Karpas-422 (cell line): Measurements from ENCODE around the gene NGF. TPM values are rescaled to one million over a fixed set of nuclear protein-coding genes. Genes with fewer than 3 reads are reported as not detected.

ENCODE experiments used
- DNase-seq: peaks from one replicate; pipeline ENCODE4 v3.0.0-alpha.2; 2015
- H2AFZ ChIP-seq: fragments of 200-600 bp; sonication (generic); 2 replicates; pipeline ENCODE4 v1.6.1; 2014; ENCODE audit warnings: antibody characterized with exemption, low read length, mixed read lengths
- H3K27ac ChIP-seq: fragments of 200-600 bp; sonication (generic); 2 replicates; pipeline ENCODE4 v1.5.1; 2014; ENCODE audit warnings: mild to moderate bottlenecking, low read length, moderate library complexity
- H3K27me3 ChIP-seq: fragments of 200-600 bp; sonication (generic); 2 replicates; pipeline ENCODE4 v1.6.1; 2014; ENCODE audit warnings: low read length, mixed read lengths
- H3K36me3 ChIP-seq: fragments of 200-600 bp; sonication (generic); 2 replicates; pipeline ENCODE4 v1.6.1; 2014; ENCODE audit warnings: low read length, mixed read lengths; ENCODE audit not compliant: insufficient read depth
- H3K4me1 ChIP-seq: fragments of 200-600 bp; sonication (generic); 2 replicates; pipeline ENCODE4 v1.6.1; 2014; ENCODE audit warnings: mild to moderate bottlenecking, low read length, mixed read lengths
- H3K4me2 ChIP-seq: fragments of 200-600 bp; sonication (generic); 2 replicates; pipeline ENCODE4 v1.6.1; 2014; ENCODE audit warnings: low read length, low read depth, mild to moderate bottlenecking; ENCODE audit not compliant: poor library complexity, severe bottlenecking
- H3K4me3 ChIP-seq: fragments of 200-600 bp; sonication (generic); 2 replicates; pipeline ENCODE4 v1.5.1; 2014; ENCODE audit warnings: mild to moderate bottlenecking, antibody characterized with exemption, low read length, mixed read lengths
- H3K79me2 ChIP-seq: fragments of 200-600 bp; sonication (generic); 2 replicates; pipeline ENCODE4 v1.6.1; 2014; ENCODE audit warnings: mild to moderate bottlenecking, low read length, mixed read lengths
- H3K9ac ChIP-seq: fragments of 200-600 bp; sonication (generic); 2 replicates; pipeline ENCODE4 v1.6.0; 2014; ENCODE audit warnings: low read length
- H3K9me2 ChIP-seq: fragments of 200-600 bp; sonication (generic), shearing (Covaris generic); replicated peaks from 2 replicates; pipeline ENCODE4 v1.6.0; 2014; ENCODE audit warnings: mild to moderate bottlenecking, low read length, moderate library complexity; ENCODE audit not compliant: insufficient read depth
- H3K9me3 ChIP-seq: fragments of 300-700, 200-600 bp; sonication (generic); 2 replicates; pipeline ENCODE4 v1.6.1; 2014; ENCODE audit warnings: low read length, mixed read lengths
- H4K20me1 ChIP-seq: fragments of 200-600 bp; sonication (generic); 2 replicates; pipeline ENCODE4 v1.6.1; 2014; ENCODE audit warnings: mild to moderate bottlenecking, antibody characterized with exemption, low read length, low read depth; ENCODE audit not compliant: insufficient read depth
- total RNA-seq: library from RNA; depleted of rRNA; stranded (reverse); fragments of >200 nt; shearing (Covaris generic); gene quantifications from 2 replicates; pipeline ENCODE4 v1.2.3, GENCODE V29; 2014; ENCODE audit warnings: low replicate concordance

Gene NGF
- total RNA-seq, 1 experiment from 2014 or later = not detected

DNA sequence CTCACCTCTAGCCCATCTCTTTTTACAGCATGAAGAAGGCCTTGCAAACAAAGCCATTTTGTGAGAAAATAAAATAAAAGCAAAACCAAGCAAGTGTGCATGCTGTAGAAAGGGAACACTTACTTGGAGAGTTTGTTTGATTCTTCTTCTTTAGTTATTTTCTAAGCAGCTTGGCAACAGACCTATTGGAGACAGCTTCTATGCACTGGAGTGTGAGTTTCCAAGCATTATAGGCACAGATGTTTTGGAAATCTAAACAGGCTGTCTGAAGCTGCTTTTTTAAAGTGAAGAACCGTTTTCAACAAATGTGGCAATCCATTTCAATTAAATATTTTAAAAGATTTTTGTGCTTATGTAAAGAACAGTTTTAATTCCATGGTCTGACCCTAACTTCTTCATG lies 76.6 kb downstream of the NGF start:
- DNase-seq = no peak
- H3K4me2 ChIP-seq = no peak overlapping the region
- no peaks in the 10 kb centered on the region for H3K36me3 ChIP-seq
- no peaks in the 10 kb centered on the region for H4K20me1 ChIP-seq
- peaks cover 5% of the 10 kb centered on the region for H3K9me3 ChIP-seq
- H3K9ac ChIP-seq = no peak overlapping the region
- H3K79me2 ChIP-seq = no peaks in the 10 kb centered on the region
- no peaks in the 10 kb centered on the region for H3K27me3 ChIP-seq
- H3K27ac ChIP-seq = no peak overlapping the region
- H3K9me2 ChIP-seq = no peaks in the 10 kb centered on the region
- no peaks in the 10 kb centered on the region for H3K4me1 ChIP-seq
- no peak overlapping the region for H2AFZ ChIP-seq
- no peak overlapping the region for H3K4me3 ChIP-seq

DNA sequence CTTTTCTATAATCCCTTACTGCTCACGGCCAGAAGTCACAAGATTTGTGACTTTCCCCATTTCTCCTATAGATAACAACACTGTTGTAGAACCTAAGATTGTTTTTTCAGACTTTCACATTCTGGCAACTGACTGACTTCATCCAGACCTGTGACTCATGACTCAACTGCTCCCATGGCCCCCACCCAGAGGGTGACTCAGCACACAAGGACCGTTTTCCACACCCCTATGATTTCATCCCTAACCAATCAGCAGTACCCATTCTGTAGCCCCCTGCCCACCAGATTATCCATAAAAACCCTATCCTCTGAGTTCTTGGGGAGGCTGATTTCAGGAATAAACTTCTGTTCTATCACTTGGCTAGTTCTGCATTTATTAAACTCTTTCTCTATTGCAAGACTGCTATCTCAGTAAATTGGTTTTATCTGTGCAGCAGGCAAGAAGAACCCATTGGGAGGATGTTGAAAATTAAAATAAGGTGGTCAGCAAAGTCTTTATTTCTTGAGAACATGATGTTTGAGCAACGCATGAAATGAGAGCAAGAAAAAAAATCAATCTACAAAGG lies 79.7 kb downstream of the NGF start:
- no peak overlapping the region for H3K27ac ChIP-seq
- H4K20me1 ChIP-seq = no peaks in the 10 kb centered on the region
- peaks cover 5% of the 10 kb centered on the region for H3K9me3 ChIP-seq
- DNase-seq = no peak
- no peak overlapping the region for H3K9ac ChIP-seq
- no peak overlapping the region for H3K4me3 ChIP-seq
- H3K79me2 ChIP-seq = no peaks in the 10 kb centered on the region
- H3K4me1 ChIP-seq = no peaks in the 10 kb centered on the region
- no peak overlapping the region for H2AFZ ChIP-seq
- no peaks in the 10 kb centered on the region for H3K27me3 ChIP-seq
- no peaks in the 10 kb centered on the region for H3K36me3 ChIP-seq
- H3K4me2 ChIP-seq = no peak overlapping the region
- no peaks in the 10 kb centered on the region for H3K9me2 ChIP-seq

DNA sequence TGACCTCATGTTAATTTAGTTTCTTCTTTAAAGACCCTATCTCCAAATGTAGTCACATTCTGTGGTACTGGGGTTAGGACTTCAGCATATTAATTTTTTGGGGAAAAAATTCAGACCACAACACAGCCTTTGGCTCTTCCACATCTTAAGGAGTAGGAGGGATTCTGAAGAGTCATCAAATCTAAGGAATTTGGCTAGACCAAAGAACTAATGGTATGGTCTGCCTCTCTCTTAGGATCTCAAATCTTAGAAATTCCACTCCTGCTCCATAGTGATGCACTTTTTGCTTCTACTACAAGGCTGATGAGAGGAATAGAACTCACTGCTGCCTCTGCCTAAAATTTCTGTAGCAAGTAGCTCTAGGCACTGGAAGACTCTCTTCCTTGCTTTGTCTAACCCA lies 80.5 kb downstream of the NGF start:
- no peak for DNase-seq
- Histone ChIP-seq H3K9me3 (peaks cover 5% of the 10 kb centered on the region), H3K4me1 (no peaks in the 10 kb centered on the region), H3K36me3 (no peaks in the 10 kb centered on the region), H3K9ac (no peak overlapping the region), H3K9me2 (no peaks in the 10 kb centered on the region), H2AFZ (no peak overlapping the region), H3K79me2 (no peaks in the 10 kb centered on the region), H3K4me2 (no peak overlapping the region), H4K20me1 (no peaks in the 10 kb centered on the region), H3K27ac (no peak overlapping the region), H3K27me3 (no peaks in the 10 kb centered on the region), H3K4me3 (no peak overlapping the region)

DNA sequence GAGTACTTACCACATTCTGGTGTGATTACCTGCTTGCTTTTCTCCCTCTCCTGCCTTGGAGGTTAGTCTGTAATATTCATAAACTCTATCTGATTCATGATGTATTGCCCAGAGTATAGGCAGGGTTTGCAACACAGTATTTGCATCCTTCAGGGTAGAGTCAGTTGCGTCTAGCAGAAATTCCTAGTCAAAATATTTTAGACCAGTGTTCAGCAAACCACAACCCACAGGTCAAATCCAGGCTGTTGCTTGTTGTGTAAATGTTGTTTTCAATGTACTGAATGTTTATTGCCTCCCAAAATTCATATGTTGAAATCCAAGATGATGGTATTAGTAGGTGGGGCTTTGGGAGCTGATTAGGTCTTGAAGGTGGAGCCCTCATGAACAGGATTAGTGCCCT lies 82.9 kb downstream of the NGF start:
- H3K4me3 ChIP-seq = no peak overlapping the region
- H3K27me3 ChIP-seq = no peaks in the 10 kb centered on the region
- peaks cover 5% of the 10 kb centered on the region for H3K9me3 ChIP-seq
- H3K9ac ChIP-seq = no peak overlapping the region
- no peaks in the 10 kb centered on the region for H3K4me1 ChIP-seq
- no peak overlapping the region for H3K4me2 ChIP-seq
- no peaks in the 10 kb centered on the region for H3K79me2 ChIP-seq
- H3K9me2 ChIP-seq = no peaks in the 10 kb centered on the region
- no peak for DNase-seq
- no peaks in the 10 kb centered on the region for H4K20me1 ChIP-seq
- no peak overlapping the region for H2AFZ ChIP-seq
- H3K36me3 ChIP-seq = no peaks in the 10 kb centered on the region
- H3K27ac ChIP-seq = no peak overlapping the region

DNA sequence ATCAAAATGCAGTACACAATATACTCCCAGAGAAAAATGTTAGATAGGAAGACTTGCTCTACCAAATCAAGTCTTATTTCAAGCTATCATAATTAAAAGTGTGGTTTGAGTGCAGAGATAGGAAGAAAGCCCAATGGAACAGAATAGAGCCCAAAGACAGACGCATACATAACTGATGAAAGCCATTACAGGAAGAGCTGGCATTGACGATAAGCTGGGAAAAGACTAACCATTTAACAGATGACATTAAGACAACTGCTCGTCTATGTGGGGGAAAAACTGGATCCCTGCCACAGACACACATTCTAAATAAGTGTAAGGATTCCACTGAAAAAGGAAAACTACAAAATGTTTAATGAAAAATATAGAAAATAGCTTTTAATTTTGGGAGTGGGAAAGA lies 85.5 kb downstream of the NGF start:
- no peak overlapping the region for H3K9ac ChIP-seq
- H3K36me3 ChIP-seq = no peaks in the 10 kb centered on the region
- H3K27ac ChIP-seq = no peak overlapping the region
- no peak overlapping the region for H2AFZ ChIP-seq
- no peak for DNase-seq
- no peaks in the 10 kb centered on the region for H3K27me3 ChIP-seq
- H4K20me1 ChIP-seq = no peaks in the 10 kb centered on the region
- no peaks in the 10 kb centered on the region for H3K9me3 ChIP-seq
- no peaks in the 10 kb centered on the region for H3K79me2 ChIP-seq
- no peak overlapping the region for H3K4me3 ChIP-seq
- H3K9me2 ChIP-seq = no peaks in the 10 kb centered on the region
- no peak overlapping the region for H3K4me2 ChIP-seq
- H3K4me1 ChIP-seq = no peaks in the 10 kb centered on the region

DNA sequence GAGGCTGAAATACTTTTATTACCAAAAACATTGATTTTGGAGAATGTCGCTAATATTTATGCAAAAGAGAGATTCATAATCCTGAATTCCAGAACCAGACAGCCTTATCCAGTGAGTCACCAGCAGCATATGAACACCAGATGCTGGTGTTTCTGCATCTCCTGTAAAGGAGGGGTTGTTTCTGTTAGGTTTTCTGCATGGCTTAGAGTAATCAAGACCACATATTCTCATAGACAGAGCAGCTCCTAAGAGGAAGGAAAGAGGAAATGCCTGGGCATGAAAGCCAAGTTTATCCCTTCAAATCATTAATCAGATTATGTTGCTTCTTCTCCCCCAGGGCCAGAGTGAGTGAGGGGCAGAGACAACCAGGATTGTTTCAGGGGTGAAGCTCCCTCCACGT lies 86.2 kb downstream of the NGF start:
- Histone ChIP-seq H3K36me3 (no peaks in the 10 kb centered on the region), H3K4me3 (no peak overlapping the region), H3K9me3 (no peaks in the 10 kb centered on the region), H3K9ac (no peak overlapping the region), H2AFZ (no peak overlapping the region), H3K27me3 (no peaks in the 10 kb centered on the region), H3K79me2 (no peaks in the 10 kb centered on the region), H4K20me1 (no peaks in the 10 kb centered on the region), H3K4me2 (no peak overlapping the region), H3K27ac (no peak overlapping the region), H3K4me1 (no peaks in the 10 kb centered on the region), H3K9me2 (no peaks in the 10 kb centered on the region)
- DNase-seq = no peak

DNA sequence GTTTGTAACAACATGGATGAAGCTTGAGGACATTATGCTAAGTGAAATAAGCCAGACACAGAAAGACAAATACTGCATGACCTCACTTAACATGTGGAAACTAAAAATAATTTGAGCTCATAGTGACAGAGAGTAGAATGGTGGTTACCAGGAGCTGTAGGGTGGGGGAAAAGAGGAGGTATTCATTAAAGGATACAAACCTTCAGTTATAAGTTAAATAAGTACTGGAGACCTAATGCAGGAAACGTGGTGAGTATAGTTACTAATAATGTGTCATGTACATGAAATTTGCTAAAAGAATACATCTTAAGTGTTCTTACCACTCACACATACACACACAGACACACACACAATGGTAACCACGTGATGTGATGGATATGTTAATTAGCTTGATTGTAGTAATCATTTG lies 86.7 kb downstream of the NGF start:
- H3K36me3 ChIP-seq = no peaks in the 10 kb centered on the region
- DNase-seq = no peak
- H3K9me2 ChIP-seq = no peaks in the 10 kb centered on the region
- H3K27ac ChIP-seq = no peak overlapping the region
- no peak overlapping the region for H3K9ac ChIP-seq
- H4K20me1 ChIP-seq = no peaks in the 10 kb centered on the region
- no peak overlapping the region for H2AFZ ChIP-seq
- no peaks in the 10 kb centered on the region for H3K27me3 ChIP-seq
- H3K4me1 ChIP-seq = no peaks in the 10 kb centered on the region
- no peaks in the 10 kb centered on the region for H3K79me2 ChIP-seq
- H3K9me3 ChIP-seq = no peaks in the 10 kb centered on the region
- H3K4me3 ChIP-seq = no peak overlapping the region
- H3K4me2 ChIP-seq = no peak overlapping the region

DNA sequence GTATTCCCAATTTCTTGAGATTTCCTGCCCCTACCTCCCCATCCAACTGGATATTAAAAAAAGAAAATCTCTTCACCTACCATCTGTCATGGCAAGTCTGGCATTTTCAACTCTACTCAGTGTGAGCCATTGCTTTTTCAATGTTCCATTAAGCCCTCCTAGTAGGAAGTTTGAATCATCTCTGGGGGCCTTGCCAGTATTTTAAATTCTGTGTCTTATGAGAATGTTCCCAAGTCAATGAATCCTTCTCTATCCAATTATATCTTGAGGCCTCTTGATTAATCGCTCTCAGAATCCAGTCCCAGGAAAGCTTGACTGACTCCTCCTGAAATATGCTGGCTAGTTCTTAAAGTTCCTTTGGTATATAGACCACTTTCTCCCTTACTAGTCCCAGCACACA lies 91.5 kb downstream of the NGF start:
- Histone ChIP-seq H3K4me1 (no peaks in the 10 kb centered on the region), H3K9me3 (no peaks in the 10 kb centered on the region), H3K9me2 (no peaks in the 10 kb centered on the region), H4K20me1 (no peaks in the 10 kb centered on the region), H3K27ac (no peak overlapping the region), H2AFZ (no peak overlapping the region), H3K4me2 (no peak overlapping the region), H3K4me3 (no peak overlapping the region), H3K79me2 (no peaks in the 10 kb centered on the region), H3K36me3 (no peaks in the 10 kb centered on the region), H3K27me3 (no peaks in the 10 kb centered on the region), H3K9ac (no peak overlapping the region)
- no peak for DNase-seq

DNA sequence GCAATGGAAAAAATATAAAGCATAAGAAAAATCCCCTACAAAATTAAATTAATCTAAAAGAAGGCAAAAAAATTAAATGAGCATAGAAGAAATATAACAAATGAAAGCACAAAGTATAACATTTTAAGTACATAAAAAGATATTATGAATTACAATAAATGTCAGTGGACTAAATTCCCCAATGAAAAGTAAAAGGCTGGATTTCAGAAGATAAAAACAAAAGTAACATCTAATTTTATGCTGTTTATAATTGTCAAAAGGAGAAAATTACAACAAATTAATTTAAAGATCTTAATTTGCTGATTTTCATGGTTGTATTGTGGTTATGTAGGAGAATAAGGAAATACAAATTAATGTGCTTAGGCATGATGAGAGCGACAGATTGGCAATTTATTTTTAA lies 92.8 kb downstream of the NGF start:
- H3K9me3 ChIP-seq = no peaks in the 10 kb centered on the region
- DNase-seq = no peak

More for the DNA sequence above, 92.8 kb downstream of the NGF start:
- Histone ChIP-seq H3K4me2 (no peak overlapping the region), H3K4me1 (no peaks in the 10 kb centered on the region), H3K79me2 (no peaks in the 10 kb centered on the region), H3K27ac (no peak overlapping the region), H3K4me3 (no peak overlapping the region), H3K27me3 (no peaks in the 10 kb centered on the region), H2AFZ (no peak overlapping the region), H4K20me1 (no peaks in the 10 kb centered on the region), H3K36me3 (no peaks in the 10 kb centered on the region), H3K9ac (no peak overlapping the region), H3K9me2 (no peaks in the 10 kb centered on the region)
